Measurements from ENCODE around the gene XYLT1.

- TF ChIP-seq CTCF (conservative IDR thresholded peaks at IDR 0.05; ENCODE audit: low read length) = no peak
- no peak for TF ChIP-seq EZH2phosphoT487 (IDR thresholded peaks at IDR 0.05; ENCODE audit: borderline replicate concordance)
These were observed 119.2 kb downstream of the XYLT1 start for GRCh38 chr16:17351441-17352035.

Measured in Loucy (cell line).